H9 (cell line): ENCODE data around the gene ST3GAL5. TPM values are rescaled to one million over a fixed set of nuclear protein-coding genes. Genes with fewer than 3 reads are reported as not detected.
A peak's percentile ranks its signal among the peaks of the same experiment; 100 is the strongest.

Experiments used
- DNase-seq: peaks from one replicate; pipeline ENCODE4 v3.0.0-alpha.2; 2017
- H2AFZ ChIP-seq: one replicate; pipeline ENCODE4 v1.6.1; 2013; ENCODE audit warnings: mild to moderate bottlenecking, low read length, control low read depth, moderate library complexity
- H2AK5ac ChIP-seq: 2 replicates; pipeline ENCODE4 v1.6.1; 2013; ENCODE audit warnings: low read length, control low read depth, mixed read lengths; ENCODE audit not compliant: insufficient read length
- H2BK120ac ChIP-seq: one replicate; pipeline ENCODE4 v1.6.1; 2013; ENCODE audit warnings: low read depth, mild to moderate bottlenecking, low read length, control low read depth, inconsistent platforms; ENCODE audit not compliant: poor library complexity, severe bottlenecking
- H2BK12ac ChIP-seq: 2 replicates; pipeline ENCODE4 v1.6.1; 2013; ENCODE audit warnings: low read length, control low read depth, mixed read lengths, low read depth; ENCODE audit not compliant: insufficient read length
- H2BK15ac ChIP-seq: 2 replicates; pipeline ENCODE4 v1.6.1; 2013; ENCODE audit warnings: low read depth, low read length, control low read depth
- H2BK20ac ChIP-seq: one replicate; pipeline ENCODE4 v1.6.1; 2013; ENCODE audit warnings: low read depth, mild to moderate bottlenecking, low read length, control low read depth, inconsistent platforms; ENCODE audit not compliant: poor library complexity, severe bottlenecking
- H2BK5ac ChIP-seq: 2 replicates; pipeline ENCODE4 v1.6.1; 2013; ENCODE audit warnings: low read length, control low read depth, mixed read lengths; ENCODE audit not compliant: insufficient read length
- H3K14ac ChIP-seq: 2 replicates; pipeline ENCODE4 v1.6.1; 2013; ENCODE audit warnings: low read length, control low read depth; ENCODE audit not compliant: insufficient read depth
- H3K18ac ChIP-seq: 2 replicates; pipeline ENCODE4 v1.6.1; 2013; ENCODE audit warnings: low read depth, mild to moderate bottlenecking, mixed read lengths, low read length, control low read depth; ENCODE audit not compliant: insufficient read length
- H3K23ac ChIP-seq: 2 replicates; pipeline ENCODE4 v1.6.1; 2013; ENCODE audit warnings: low read length, control low read depth, mixed read lengths, low read depth; ENCODE audit not compliant: insufficient read length
- H3K23me2 ChIP-seq: 2 replicates; pipeline ENCODE4 v1.6.1; 2013; ENCODE audit warnings: low read depth, mild to moderate bottlenecking, mixed read lengths, low read length, control low read depth; ENCODE audit not compliant: insufficient read length, poor library complexity, severe bottlenecking
- H3K27ac ChIP-seq: 2 replicates; pipeline ENCODE4 v1.5.1; 2013; ENCODE audit warnings: low read length, control low read depth, mixed read lengths, low read depth; ENCODE audit not compliant: insufficient read length
- H3K27me3 ChIP-seq: 2 replicates; pipeline ENCODE4 v1.6.1; 2013; ENCODE audit warnings: low read length, control low read depth, inconsistent platforms; ENCODE audit not compliant: insufficient read depth
- H3K4ac ChIP-seq: 2 replicates; pipeline ENCODE4 v1.6.1; 2013; ENCODE audit warnings: low read depth, mild to moderate bottlenecking, control low read depth, inconsistent platforms, low read length, moderate library complexity
- H3K4me1 ChIP-seq: 2 replicates; pipeline ENCODE4 v1.6.1; 2013; ENCODE audit warnings: low read length, control low read depth, inconsistent platforms; ENCODE audit not compliant: insufficient read depth
- H3K4me2 ChIP-seq: 2 replicates; pipeline ENCODE4 v1.6.1; 2013; ENCODE audit warnings: low read length, control low read depth, mixed read lengths; ENCODE audit not compliant: insufficient read length, insufficient read depth
- H3K56ac ChIP-seq: 2 replicates; pipeline ENCODE4 v1.6.1; 2013; ENCODE audit warnings: low read depth, mild to moderate bottlenecking, mixed read lengths, low read length, control low read depth; ENCODE audit not compliant: insufficient read length
- H3K79me1 ChIP-seq: 2 replicates; pipeline ENCODE4 v1.6.1; 2013; ENCODE audit warnings: low read depth, mild to moderate bottlenecking, moderate library complexity, low read length, control low read depth, inconsistent platforms; ENCODE audit not compliant: insufficient read depth, poor library complexity, severe bottlenecking
- H3K79me2 ChIP-seq: 2 replicates; pipeline ENCODE4 v1.6.1; 2013; ENCODE audit warnings: low read length, control low read depth, inconsistent platforms; ENCODE audit not compliant: insufficient read depth
- H3K9ac ChIP-seq: 2 replicates; pipeline ENCODE4 v1.6.1; 2013; ENCODE audit warnings: low read length, control low read depth, mixed read lengths; ENCODE audit not compliant: insufficient read length; ENCODE audit errors: extremely low read depth
- H3K9me3 ChIP-seq: one replicate; pipeline ENCODE4 v1.6.1; 2013; ENCODE audit warnings: low read depth, low read length, inconsistent platforms; ENCODE audit not compliant: control insufficient read depth
- H3T11ph ChIP-seq: one replicate; pipeline ENCODE4 v1.6.1; 2013; ENCODE audit warnings: mild to moderate bottlenecking, low read length, control low read depth, inconsistent platforms
- H4K20me1 ChIP-seq: one replicate; pipeline ENCODE4 v1.6.1; 2013; ENCODE audit not compliant: control insufficient read depth, insufficient read length, insufficient read depth
- H4K5ac ChIP-seq: 2 replicates; pipeline ENCODE4 v1.6.1; 2013; ENCODE audit warnings: low read depth, mild to moderate bottlenecking, mixed read lengths, low read length, control low read depth; ENCODE audit not compliant: insufficient read length
- H4K8ac ChIP-seq: replicated peaks from 2 replicates; pipeline ENCODE4 v1.6.1; 2013; ENCODE audit warnings: low read length, control low read depth, mixed read lengths, low read depth; ENCODE audit not compliant: insufficient read length
- H4K91ac ChIP-seq: 2 replicates; pipeline ENCODE4 v1.6.1; 2013; ENCODE audit warnings: low read depth, mild to moderate bottlenecking, moderate library complexity, mixed read lengths, low read length, control low read depth; ENCODE audit not compliant: insufficient read length
- H3K27ac Mint-ChIP-seq, 3 experiments: 2 replicates in 2 of 3; 3 replicates in 1 of 3; pipeline ENCODE4 v1.8.0; 2020 to 2021; ENCODE audit warnings: mixed read lengths in 3 of 3, mild to moderate bottlenecking in 1 of 3, moderate library complexity in 1 of 3
- H3K27me3 Mint-ChIP-seq: 2 replicates; pipeline ENCODE4 v1.8.0; 2021; ENCODE audit warnings: low read depth, mild to moderate bottlenecking, moderate library complexity, mixed read lengths
- H3K36me3 Mint-ChIP-seq, 3 experiments: 2 replicates in 2 of 3; 3 replicates in 1 of 3; pipeline ENCODE4 v1.8.0; 2020 to 2021; ENCODE audit warnings: low read depth in 3 of 3, mixed read lengths in 3 of 3; ENCODE audit not compliant: insufficient read depth in 1 of 3
- H3K4me1 Mint-ChIP-seq, 2 experiments: 2 replicates each; pipeline ENCODE4 v1.8.0; 2020; ENCODE audit warnings: mixed read lengths in 2 of 2
- H3K4me3 Mint-ChIP-seq, 2 experiments: 2 replicates in 1 of 2; 3 replicates in 1 of 2; pipeline ENCODE4 v1.8.0; 2020 to 2021; ENCODE audit warnings: mild to moderate bottlenecking in 2 of 2, mixed read lengths in 2 of 2, moderate library complexity in 1 of 2
- H3K9me3 Mint-ChIP-seq, 2 experiments: 2 replicates in 1 of 2; 3 replicates in 1 of 2; pipeline ENCODE4 v1.8.0; 2020; ENCODE audit warnings: mild to moderate bottlenecking in 2 of 2, mixed read lengths in 2 of 2, moderate library complexity in 1 of 2
- WGBS: extraction: QIAGEN DNeasy Blood & Tissue Kit; methylation state at CpG from one replicate; pipeline ENCODE4 v1.1.7; 2013; ENCODE audit warnings: missing lambda C conversion rate, low lambda C conversion rate, mixed read lengths; ENCODE audit not compliant: insufficient read length; ENCODE audit errors: extremely low coverage; 5-methylcytosine and 5-hydroxymethylcytosine counted together
- total RNA-seq: library from RNA; stranded (reverse); gene quantifications from 2 replicates; pipeline ENCODE4 v1.2.1, GENCODE V29; 2021
- TF ChIP-seq, protein P1 (sequence below): fragments of 200-600 bp; sonication (generic); conservative IDR thresholded peaks from 3 replicates; pipeline ENCODE4 v1.8.0; 2021; ENCODE audit warnings: antibody characterized with exemption, mild to moderate bottlenecking

Gene ST3GAL5
- total RNA-seq, 1 experiment from 2014 or later, result 3.3 TPM

DNA sequence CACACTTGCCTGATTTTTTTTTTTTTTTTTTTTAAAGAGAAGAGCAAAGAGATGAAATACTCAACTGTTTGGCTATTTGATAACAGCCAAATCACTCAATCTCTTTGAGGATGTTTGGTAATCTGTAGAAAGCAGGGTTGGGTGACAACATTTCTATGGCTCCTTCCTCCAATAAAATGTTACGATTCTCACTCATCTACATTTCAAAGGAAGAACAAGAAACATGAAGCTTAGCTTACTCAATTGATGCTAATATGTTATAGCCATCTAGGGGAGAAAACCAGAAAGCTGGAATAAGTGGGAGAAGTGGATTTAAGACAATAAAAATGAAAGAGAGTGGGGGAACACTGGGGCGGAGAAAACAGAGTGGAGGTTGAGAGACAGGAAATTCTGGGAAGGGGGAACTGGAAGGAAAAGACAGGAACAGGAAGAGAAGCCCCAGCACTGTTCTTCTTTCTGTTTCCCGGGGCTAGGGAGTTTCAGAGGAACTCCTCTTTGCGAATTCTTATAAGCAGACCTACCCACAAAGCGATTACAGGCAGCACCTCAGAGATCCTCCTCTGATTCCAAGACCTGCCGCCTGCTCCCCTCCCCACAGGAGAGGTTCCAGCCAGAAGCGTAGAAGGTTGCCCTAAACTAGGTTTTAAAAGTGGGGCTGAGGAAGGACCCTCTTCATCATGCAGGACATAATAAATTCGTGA is 13.3 kb downstream of the ST3GAL5 start:
- Mint-ChIP-seq H3K27ac (no peak overlapping the region; a peak in 1 of 7 replicates), H3K9me3 (no peaks in the 10 kb centered on the region), H3K36me3 (peaks cover 0 to 1% (median 0%) of the 10 kb centered on the region in 3 experiments; a peak in 1 of 7 replicates), H3K4me1 (peaks cover 28 to 32% of the 10 kb centered on the region in 2 experiments), H3K27me3 (peaks cover 2% of the 10 kb centered on the region), H3K4me3 (peak overlapping the region in 1 of 2 experiments; percentile 13; a peak in 1 of 5 replicates)
- no peak for DNase-seq
- Histone ChIP-seq H3K4me2 (no peak overlapping the region), H4K5ac (no peak overlapping the region), H3K23ac (no peak overlapping the region), H3K56ac (no peak overlapping the region), H3K18ac (no peak overlapping the region), H2BK20ac (no peak overlapping the region), H4K91ac (no peak overlapping the region), H3K4me1 (no peaks in the 10 kb centered on the region; the same call in 1 of the 2 replicates), H3K9ac (no peak overlapping the region), H2BK15ac (no peak overlapping the region), H2BK5ac (no peak overlapping the region), H2BK120ac (no peak overlapping the region), H3K23me2 (no peaks in the 10 kb centered on the region), H2AFZ (no peak overlapping the region), H2BK12ac (no peak overlapping the region), H2AK5ac (no peak overlapping the region), H3K9me3 (no peaks in the 10 kb centered on the region), H4K20me1 (no peaks in the 10 kb centered on the region), H3K27ac (no peak overlapping the region), H3K79me1 (no peaks in the 10 kb centered on the region), H3T11ph (no peak overlapping the region), H3K4ac (no peak overlapping the region), H3K79me2 (no peaks in the 10 kb centered on the region), H3K27me3 (no peaks in the 10 kb centered on the region), H4K8ac (no peak overlapping the region), H3K14ac (no peak overlapping the region)
- WGBS, result no CpG with 5 or more reads among the region's 8 CpGs
- TF ChIP-seq, protein P1, sequence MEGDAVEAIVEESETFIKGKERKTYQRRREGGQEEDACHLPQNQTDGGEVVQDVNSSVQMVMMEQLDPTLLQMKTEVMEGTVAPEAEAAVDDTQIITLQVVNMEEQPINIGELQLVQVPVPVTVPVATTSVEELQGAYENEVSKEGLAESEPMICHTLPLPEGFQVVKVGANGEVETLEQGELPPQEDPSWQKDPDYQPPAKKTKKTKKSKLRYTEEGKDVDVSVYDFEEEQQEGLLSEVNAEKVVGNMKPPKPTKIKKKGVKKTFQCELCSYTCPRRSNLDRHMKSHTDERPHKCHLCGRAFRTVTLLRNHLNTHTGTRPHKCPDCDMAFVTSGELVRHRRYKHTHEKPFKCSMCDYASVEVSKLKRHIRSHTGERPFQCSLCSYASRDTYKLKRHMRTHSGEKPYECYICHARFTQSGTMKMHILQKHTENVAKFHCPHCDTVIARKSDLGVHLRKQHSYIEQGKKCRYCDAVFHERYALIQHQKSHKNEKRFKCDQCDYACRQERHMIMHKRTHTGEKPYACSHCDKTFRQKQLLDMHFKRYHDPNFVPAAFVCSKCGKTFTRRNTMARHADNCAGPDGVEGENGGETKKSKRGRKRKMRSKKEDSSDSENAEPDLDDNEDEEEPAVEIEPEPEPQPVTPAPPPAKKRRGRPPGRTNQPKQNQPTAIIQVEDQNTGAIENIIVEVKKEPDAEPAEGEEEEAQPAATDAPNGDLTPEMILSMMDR, result no peak
